GM10266 (cell line): ENCODE measurements around the gene TBX6.
"Not testable (repeated sequence)": the region's sequence is repeated elsewhere in the genome, so short reads cannot be mapped to it uniquely, and the experiment has no call there.

Experiments
- DNase-seq: peaks from one replicate; pipeline ENCODE4 v3.0.0; 2012; ENCODE audit errors: extremely low spot score
- CTCF ChIP-seq: IDR thresholded peaks from 2 replicates; pipeline ENCODE4 v1.5.1; 2012; ENCODE audit warnings: mild to moderate bottlenecking, low read depth; ENCODE audit not compliant: control insufficient read depth, insufficient read depth; ENCODE audit errors: missing control alignments

Gene TBX6

DNA sequence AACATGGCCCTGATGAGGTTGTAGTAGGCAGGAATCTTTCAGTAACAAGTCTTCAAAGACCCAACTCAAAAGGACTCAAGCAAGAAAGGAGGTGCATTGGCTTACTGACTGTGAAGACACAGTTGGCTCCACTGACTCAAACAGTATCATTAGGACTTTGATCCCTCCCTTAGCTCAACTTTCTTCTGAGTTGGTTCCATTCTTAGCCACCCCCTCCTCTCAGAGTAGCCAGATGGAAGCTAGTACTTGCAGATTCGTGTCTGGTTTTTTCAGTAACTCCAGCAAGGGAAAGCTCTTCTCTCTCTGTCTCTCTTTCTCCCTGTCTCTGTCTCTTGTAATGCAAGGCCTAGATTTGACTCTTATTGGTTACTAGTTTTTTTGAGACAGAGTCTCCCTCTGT lies 36.3 kb upstream of the TBX6 start:
- peak; percentile 4 for DNase-seq
- TF ChIP-seq CTCF = no peak

GRCh38 chr16:30125690-30126089 lies 34.0 kb upstream of the TBX6 start:
- not testable (repeated sequence) for DNase-seq

GRCh38 chr16:30124985-30125379 lies 33.3 kb upstream of the TBX6 start:
- TF ChIP-seq CTCF = no peak
- no peak for DNase-seq

GRCh38 chr16:30122604-30123160 lies 31.0 kb upstream of the TBX6 start:
- peak; percentile 43 for DNase-seq
- TF ChIP-seq CTCF = no peak

GRCh38 chr16:30121741-30122571 lies 30.2 kb upstream of the TBX6 start:
- TF ChIP-seq CTCF = no peak
- DNase-seq = no peak

- no peak for TF ChIP-seq CTCF
- DNase-seq = no peak
Observed at GRCh38 chr16:30120340-30121105, 28.8 kb upstream of the TBX6 start.

DNA sequence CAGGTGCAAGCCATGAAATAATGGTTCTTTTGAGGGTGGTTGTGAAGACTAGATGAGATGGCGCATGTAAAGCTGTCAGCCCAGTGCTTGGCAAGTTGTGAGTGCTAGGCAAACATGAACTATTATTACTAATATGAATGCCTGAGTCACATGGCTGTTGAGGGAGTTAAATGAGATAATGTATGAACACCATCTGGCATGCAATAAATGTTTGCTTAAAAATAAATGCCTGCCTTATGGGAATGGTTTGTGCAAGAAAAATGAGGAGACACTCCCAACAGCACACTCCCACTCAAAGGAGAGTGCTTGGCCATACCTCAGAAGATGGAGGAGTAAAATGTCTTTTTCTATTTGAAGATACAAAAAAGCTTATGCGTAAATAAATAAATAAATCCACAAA lies 27.7 kb upstream of the TBX6 start:
- no peak for TF ChIP-seq CTCF

More for the DNA sequence above, 27.7 kb upstream of the TBX6 start:
- DNase-seq = no peak
